GM12874 (cell line): ENCODE measurements around the gene GLCCI1.

Experiments
- TF ChIP-seq, protein P1 (sequence below): IDR thresholded peaks from 2 replicates; pipeline ENCODE4 v1.5.1; 2011; ENCODE audit warnings: low read depth, mild to moderate bottlenecking, control low read depth, low read length, moderate library complexity; ENCODE audit not compliant: insufficient read depth

The GLCCI1 gene

DNA sequence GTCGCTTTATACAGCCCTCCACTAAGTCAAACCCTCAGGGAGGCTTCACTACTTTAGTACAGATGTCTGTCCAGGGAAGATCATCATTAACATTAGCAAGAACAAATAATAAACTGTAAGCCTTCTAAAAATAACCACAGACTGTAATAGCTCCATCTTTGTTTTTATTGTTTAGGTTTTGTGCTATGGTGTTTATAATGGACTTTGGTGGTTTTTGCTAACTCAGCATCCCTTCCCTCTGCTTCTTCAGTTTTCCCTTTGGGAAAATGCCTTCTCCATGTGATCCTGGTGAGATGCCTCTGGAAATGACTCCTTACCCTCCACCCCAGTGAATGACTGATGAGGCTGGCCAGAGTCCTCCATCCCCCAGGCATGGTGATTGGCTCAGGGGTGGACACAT lies 162.1 kb downstream of the GLCCI1 start:
- TF ChIP-seq, protein P1, sequence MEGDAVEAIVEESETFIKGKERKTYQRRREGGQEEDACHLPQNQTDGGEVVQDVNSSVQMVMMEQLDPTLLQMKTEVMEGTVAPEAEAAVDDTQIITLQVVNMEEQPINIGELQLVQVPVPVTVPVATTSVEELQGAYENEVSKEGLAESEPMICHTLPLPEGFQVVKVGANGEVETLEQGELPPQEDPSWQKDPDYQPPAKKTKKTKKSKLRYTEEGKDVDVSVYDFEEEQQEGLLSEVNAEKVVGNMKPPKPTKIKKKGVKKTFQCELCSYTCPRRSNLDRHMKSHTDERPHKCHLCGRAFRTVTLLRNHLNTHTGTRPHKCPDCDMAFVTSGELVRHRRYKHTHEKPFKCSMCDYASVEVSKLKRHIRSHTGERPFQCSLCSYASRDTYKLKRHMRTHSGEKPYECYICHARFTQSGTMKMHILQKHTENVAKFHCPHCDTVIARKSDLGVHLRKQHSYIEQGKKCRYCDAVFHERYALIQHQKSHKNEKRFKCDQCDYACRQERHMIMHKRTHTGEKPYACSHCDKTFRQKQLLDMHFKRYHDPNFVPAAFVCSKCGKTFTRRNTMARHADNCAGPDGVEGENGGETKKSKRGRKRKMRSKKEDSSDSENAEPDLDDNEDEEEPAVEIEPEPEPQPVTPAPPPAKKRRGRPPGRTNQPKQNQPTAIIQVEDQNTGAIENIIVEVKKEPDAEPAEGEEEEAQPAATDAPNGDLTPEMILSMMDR = no peak

DNA sequence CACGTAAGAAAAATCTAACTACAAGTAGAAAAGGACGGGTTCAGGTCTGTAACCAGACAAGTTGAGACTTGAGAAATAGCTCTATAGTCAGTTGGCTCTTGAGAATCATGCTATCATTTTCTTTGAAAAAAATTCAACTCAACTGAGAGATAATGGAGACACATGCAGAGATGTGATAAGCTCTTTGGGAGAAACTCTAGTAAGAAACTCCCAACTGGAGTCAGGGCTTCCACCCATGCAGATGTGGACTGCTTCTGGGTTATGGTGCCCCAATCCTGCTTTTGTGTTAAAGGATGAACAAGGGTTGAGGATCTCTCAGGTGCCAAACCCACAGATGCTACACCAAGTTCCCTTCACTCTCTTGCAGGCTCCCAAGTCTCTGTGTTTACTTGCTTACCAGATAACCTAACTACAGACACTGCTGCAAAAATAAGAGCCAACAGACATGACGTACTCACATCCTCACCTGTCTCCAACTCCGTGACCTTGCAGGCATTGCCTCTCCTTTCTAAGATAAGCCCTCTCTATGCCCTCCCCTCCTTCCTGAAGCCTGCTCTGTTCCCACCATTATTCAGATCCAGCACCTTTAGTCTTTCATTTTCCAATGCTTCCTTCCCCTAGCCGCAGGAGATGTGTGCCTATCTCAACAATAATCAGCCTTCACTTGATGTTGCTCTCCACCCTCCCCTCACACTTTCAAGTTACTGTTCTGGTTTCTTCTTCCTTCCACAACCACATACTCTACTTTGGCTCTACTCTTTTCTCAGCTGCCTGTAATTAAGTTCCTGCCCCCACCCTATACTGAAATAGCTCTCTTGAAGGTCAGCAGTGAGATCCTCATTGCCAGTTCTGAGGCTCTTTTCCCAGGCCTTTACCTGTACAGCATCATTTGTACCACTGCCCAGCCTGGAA lies 163.4 kb downstream of the GLCCI1 start:
- TF ChIP-seq, protein P1 = no peak

DNA sequence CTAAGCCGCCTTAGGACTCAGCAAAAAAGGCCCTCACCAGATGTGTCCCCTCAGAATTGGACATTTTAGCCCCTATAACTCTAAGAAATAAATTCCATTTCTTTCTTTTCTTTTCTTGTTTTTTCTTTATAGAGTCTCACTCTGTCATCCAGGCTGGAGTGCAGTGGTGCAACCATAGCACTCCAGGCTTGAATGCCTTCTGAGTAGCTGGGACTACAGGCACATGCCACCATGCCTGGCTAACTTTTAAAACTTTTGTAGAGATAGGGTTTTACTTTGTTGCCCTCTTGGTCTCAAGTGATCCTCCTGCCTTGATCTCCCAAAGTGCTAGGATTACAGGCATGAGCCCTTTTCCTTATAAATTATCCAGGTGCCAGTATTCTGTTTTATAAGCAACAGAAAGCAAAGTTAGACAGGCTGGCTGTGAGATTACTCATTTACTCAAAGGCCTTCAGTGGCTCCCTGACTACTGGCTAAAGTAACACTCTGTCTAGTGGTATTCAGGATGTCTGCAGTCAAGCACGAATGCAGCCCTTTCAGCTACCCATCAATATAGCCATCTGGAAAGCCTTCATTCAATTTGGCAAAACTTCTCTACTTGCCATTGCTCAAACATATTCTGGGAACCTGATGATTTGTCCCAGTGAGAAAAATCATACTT lies 164.7 kb downstream of the GLCCI1 start:
- TF ChIP-seq, protein P1 = no peak

DNA sequence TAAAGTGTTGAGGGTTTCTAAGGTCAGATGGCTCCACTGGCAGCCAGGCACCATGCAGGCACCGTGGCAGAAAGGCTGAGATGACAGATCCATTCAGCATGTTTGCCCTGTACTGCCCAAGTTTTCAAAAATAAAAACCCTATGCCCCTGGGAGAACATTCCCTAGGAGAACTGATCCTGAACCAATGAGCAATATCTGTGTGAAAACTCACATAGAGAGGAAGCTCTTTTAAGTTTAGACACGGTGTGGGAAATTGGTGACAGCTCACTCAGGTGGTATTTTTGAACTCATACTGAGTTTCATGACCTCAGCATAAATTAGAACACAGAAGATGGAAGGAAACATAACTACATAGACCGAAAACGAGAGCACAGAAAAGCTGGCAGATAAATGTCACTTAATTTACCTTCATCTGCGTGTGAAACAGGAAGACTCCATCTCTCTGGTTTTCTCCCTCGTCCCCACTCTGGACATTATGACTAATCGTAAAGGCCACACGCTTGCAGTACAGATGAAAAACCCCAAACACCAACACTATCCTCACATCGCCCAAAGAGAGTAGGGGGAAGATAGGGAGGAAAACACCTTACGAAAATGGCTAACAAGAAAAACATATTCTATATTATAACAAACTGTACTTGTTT lies 165.6 kb downstream of the GLCCI1 start:
- TF ChIP-seq, protein P1 = no peak

DNA sequence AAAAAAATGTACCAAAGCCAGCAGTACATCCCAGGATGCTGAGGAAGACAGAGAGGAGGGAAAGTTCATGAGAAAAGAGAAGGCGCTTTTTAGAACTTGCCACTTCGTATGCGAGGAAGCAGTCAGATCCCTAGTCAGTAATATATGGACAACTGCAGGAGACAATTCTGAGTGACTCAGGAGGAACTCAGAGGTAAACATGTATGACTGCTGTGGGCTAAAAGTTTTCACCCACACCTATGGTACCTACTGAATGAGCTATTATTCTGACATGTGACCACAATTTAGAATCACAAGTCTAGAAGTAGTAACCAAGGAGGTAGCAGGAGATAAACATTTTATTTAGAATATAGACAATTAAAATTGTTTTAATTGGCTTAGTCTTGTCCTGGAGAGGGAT lies 166.8 kb downstream of the GLCCI1 start:
- TF ChIP-seq, protein P1 = no peak

DNA sequence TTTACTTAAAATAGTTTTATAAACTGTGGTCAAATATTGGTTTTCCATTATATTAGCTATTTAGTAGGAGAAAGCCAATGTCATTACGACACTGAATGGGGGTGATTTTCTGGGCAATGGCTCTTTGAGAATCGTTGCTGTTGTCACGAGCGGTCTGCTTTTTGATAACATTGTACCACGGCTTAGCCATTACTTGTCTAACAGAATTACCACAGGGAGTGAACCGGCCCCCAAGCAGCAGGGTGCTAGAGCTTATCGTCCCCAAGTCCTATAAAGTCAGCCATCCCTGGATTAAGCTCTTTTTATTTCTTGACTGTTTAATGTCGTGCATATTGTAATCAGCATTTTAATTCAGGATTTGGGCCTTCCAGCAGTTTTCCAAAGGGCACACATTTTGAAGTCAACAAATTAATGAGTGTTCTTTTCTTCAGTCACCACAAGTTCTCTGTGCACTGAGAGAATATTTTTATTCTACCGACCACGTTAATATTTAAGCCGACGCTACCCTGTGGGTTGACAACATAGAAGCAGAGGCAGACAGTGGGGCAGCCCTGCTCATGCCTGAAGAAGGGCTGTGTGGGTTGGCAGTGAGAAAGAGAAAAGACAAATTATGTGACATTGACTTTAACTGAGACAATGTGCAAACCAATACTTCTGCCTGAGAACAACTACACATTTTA lies 167.6 kb downstream of the GLCCI1 start:
- TF ChIP-seq, protein P1 = no peak
